Epithelial cell of proximal tubule (primary cell): Measurements from ENCODE around the gene SGSH. TPM values are rescaled to one million over a fixed set of nuclear protein-coding genes. Genes with fewer than 3 reads are reported as not detected.

Experiments used
- DNase-seq: peaks from one replicate; pipeline ENCODE4 v3.0.0-alpha.2; 2011; ENCODE audit warnings: low read depth
- H3K4me3 ChIP-seq: 2 replicates; pipeline ENCODE4 v1.5.1; 2011; ENCODE audit warnings: low read depth, mild to moderate bottlenecking, low read length
- total RNA-seq: library from RNA; depleted of rRNA; stranded (reverse); fragments of >200 nt; gene quantifications from 2 replicates; pipeline ENCODE4 v1.2.3, GENCODE V29; 2015
- TF ChIP-seq, protein P1 (sequence below): conservative IDR thresholded peaks from 2 replicates; pipeline ENCODE4 v1.5.1; 2012; ENCODE audit warnings: low read depth, mild to moderate bottlenecking, low read length

Gene SGSH
- total RNA-seq, 1 donor from 2014 or later: 24.2 TPM

DNA sequence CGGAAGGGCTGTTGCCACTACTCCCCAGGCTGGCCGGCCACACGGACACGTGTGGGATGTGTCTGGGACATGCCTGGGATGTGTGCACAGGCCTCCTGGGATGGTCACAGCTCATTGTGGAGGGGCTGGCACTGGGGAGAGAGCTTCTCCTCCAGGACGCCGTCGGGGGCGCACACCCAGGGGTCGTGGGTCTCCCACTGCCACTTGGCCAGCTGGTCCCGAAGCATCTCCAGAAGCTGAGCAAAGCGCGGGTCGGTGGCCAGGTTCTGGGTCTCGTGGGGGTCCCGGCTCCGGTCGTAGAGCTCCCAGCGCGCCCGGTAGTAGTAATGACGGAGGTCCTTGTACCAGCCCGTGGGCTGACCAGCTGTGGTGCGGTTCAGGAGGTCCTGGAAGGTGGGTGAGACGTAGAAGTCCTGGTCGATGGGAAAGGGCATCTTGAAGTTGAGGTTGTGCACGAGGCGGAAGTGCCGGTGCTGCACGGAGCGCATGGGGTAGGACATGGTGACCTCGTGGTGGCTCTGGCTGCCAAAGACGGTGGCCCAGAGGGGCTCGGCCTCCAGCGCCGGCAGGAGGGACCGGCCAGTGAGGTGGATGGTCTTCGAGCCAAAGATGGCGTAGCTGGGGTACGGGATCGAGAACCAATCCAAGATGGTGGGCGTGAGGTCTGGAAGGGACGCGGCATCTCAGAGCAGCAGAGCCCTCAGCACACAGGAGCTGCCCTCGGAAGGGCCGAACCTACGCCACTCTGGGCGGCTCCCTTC lies 9.6 kb downstream of the SGSH start:
- H3K4me3 ChIP-seq: no peak overlapping the region
- no peak for DNase-seq
- TF ChIP-seq, protein P1, sequence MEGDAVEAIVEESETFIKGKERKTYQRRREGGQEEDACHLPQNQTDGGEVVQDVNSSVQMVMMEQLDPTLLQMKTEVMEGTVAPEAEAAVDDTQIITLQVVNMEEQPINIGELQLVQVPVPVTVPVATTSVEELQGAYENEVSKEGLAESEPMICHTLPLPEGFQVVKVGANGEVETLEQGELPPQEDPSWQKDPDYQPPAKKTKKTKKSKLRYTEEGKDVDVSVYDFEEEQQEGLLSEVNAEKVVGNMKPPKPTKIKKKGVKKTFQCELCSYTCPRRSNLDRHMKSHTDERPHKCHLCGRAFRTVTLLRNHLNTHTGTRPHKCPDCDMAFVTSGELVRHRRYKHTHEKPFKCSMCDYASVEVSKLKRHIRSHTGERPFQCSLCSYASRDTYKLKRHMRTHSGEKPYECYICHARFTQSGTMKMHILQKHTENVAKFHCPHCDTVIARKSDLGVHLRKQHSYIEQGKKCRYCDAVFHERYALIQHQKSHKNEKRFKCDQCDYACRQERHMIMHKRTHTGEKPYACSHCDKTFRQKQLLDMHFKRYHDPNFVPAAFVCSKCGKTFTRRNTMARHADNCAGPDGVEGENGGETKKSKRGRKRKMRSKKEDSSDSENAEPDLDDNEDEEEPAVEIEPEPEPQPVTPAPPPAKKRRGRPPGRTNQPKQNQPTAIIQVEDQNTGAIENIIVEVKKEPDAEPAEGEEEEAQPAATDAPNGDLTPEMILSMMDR: no peak

DNA sequence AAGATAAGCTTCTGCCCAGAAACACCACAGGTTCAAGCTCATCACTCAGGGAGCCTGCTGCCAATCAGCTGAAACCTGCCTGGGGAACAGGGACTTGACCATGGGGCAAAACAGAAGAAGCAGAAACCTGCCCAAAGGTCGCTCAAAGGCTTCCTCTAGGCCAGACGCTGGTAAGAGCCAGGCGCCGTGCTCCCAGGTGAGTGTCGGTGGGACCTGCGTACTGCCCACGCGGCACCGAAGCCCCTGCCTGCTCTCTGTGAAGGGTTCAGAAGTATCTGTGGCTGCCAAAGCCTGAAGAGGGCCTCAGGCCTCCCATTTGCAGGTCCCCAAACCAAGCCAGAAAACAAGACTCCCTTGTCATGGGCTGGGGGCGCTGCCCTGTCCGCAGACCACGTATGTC lies 10.4 kb downstream of the SGSH start:
- no peak for DNase-seq
- H3K4me3 ChIP-seq: no peak overlapping the region
- TF ChIP-seq, protein P1: no peak

DNA sequence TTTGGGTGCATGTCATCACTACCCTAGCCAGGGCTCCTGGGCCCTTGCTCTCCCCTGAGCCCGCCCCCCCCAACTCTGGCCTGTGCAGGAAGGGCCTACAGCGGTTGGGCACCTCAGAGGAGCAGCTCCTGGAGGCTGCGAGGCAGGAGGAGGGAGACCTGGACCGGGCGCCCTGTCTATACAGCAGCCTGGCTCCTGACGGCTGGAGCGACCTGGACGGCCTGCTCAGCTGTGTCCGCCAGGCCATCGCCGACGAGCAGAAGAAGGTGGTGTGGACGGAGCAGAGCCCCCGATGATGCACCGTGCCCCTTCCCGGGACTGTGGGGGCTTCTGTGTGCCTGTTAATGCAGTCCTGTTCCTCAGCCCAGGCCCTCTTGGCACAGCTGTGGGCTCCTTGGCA lies 12.1 kb downstream of the SGSH start:
- TF ChIP-seq, protein P1: no peak
- H3K4me3 ChIP-seq: no peak overlapping the region
- no peak for DNase-seq

DNA sequence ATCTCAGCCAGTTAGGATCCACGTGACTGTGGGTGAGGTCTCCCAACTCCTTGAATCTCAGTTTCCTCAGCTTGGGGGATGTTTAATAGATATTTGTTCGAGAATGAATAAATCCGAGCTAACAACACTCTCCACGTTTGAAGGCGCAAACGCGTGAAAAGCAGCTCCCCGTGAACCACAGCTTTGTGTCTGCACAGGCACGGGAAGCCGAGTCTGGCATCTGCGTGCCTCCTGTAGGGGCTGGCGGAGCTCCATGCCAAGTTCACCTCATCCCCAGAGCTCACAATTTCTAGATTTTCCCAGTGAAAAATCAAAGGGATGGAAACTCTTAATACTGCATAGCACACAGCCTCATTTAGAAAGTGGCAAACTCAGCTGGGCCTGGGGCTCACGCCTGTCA lies 14.3 kb downstream of the SGSH start:
- TF ChIP-seq, protein P1: no peak
- no peak overlapping the region for H3K4me3 ChIP-seq
- DNase-seq: no peak

DNA sequence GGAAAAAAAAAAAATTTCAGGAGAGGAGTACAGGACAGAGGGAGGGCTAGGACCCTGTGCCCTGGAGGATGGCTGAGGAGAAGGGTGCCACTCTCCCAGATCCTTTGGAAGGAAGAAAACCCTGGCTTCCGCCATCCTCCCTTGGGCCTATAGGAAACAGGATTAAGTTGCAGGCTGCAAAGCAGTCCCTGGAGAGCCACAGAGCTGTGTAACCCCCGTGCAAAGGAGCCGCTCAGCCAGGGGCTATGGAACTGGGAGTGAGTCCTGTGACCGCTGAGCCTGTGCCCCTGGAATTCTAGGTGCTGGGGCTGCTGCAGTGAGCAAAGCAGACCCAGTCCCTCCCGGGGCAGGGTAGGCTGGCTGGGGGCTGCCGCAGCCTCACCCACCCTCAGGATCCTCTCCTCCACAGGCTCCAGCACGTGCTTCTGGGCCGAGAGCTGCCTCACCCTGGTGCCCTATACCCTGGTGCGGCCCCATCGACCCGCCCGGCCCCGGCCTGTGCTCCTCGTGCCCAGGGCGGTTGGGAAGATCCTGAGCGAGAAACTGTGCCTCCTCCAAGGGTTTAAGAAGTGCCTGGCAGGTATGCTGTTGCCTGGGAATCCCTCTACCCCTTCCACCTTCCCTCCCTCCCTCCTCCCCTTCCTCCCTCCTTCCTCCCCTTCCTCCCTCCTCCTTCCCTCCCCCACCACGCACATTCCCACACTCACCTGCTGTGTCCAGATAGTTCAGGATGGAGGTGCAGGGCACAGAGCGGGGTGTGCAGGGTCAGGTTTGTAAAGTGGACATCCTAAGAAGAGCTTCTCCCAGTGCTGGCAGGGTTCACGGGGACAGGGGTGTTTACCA lies 15.3 kb downstream of the SGSH start:
- TF ChIP-seq, protein P1: no peak
- DNase-seq: no peak
- H3K4me3 ChIP-seq: no peak overlapping the region

DNA sequence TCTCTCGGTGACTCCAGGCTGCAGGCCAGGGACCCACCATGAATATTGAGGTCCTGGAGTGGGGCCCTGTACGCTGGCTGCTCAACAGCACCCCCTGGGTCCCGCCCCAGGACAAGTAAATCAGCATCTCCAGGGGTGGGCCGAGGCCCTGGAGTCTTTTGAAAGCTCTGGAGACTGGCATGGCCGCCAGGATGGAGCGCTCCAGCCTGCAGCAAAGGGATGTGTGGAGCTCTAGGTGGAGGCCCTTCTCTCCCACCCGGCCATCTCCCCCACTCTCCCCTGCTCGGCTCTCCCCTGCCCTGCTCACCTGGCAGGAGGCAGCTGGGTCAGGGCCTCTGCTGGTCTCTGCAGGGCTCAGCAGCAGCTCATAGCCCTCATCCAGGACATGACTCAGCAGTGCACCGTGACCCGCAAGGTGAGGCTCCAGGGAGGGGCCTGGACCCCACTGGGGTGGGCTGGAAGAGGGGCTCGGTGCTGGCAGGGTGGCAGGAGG lies 16.6 kb downstream of the SGSH start:
- TF ChIP-seq, protein P1: no peak
- DNase-seq: no peak

More for the DNA sequence above, 16.6 kb downstream of the SGSH start:
- H3K4me3 ChIP-seq: no peak overlapping the region
